DMS53 treated with DMSO at 0.1 percent for 48 hours (cell line): Measurements from ENCODE around the gene PTPRB.

ENCODE experiments used
- DNase-seq: peaks from one replicate; lab custom pipeline; 2025; ENCODE audit not compliant: unreplicated experiment; lab: John Stamatoyannopoulos, UW

The PTPRB gene

GRCh38 chr12:70637303-70638085 is at the start of gene PTPRB:
Gene PTPRB (minus strand): TSS chr12:70637429. CDS start chr12:70637395, 34 bp downstream.
- DNase-seq = no peak

DNA sequence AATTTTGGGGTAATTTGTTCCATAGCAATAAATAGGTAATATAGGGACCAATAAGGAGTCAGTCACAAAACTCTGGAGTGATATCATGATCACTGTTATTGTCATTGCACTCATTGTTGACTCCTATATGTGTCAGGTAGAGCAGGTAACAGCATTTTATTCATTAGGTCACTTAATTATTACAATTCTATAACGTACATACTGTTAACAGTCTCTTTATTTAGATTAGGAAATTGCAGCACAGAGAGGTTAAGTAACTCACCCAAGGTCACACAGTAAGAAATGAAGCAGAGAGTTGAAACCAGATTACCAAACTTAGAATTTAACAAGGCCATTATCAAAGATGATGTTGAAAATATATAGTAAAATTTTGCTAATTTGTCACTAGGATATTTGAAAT is 49.7 kb upstream of the PTPRB start:
- no peak for DNase-seq

DNA sequence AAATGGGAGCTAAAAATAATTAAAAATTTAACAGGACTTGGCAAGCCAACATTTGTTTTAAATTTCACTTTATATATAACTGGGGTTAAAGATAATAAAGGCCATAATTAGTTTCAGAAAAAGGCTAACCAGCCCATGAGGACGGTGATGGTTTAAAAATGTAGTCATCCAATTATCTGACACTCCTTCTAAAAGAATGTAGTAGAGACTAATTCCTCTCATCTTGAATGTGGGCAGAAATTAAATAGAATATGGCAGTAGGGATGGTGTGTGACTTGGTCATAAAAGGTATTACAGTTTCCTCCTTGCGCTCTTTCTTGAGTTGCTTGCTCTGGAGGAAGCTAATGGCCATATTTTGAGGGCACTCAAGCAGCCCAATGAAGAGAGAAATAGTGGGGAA is 49.1 kb upstream of the PTPRB start:
- DNase-seq = no peak

DNA sequence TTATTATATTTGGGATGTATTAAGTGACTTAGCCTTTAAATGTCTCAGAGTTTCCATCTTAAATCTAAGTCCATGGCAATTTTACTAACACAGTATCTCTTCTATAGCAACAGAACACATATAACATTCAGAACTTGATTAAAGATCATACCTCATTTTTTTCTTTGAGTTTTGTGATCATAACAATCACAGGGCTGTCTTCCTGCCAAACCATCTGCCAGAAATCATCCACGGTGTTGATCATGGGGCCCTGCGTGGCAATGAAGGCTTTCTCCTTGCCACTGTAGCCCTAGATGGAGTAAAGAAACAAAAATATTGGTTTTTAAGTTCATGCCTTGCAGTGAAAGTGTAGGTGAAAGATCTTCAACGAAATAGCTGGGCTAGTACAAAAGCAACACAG is 46.7 kb upstream of the PTPRB start:
- DNase-seq = no peak

DNA sequence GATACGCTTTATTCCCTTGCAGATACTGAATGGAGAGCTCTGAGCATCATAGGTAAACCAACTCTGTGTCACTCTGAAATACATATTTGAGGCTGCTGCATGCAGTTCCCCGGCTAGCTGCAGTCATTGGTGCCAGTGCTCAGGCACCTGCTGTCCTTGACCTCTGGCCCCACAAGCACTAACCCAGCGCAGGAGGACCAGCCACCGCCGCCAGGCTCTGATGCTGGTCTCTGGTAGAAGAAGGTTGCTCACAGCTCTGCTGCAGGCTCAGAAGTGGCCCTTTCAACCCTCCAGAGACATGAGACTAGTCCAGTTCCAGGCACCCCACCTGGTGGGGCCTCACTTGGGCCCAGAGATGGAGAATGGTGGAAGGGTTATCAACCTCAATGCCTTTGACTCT is 34.5 kb upstream of the PTPRB start:
- DNase-seq = no peak

DNA sequence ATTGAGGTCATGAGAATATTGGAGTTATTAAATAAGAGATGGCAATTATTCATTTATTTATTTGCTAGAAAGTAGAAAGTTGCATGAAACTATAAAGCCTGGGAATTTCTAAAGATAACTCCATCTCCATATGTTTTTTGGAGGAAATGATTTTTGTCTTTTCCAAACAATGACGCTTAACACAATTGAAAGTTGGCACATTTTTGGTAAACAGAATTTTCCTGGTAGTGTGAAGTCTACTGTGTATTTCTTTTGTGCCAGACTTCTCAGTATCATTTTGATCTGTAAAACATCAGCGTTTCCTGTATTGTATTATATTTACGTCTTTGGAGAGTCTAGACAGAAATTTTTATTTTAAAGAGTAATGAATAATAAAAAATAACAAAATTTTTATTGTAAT is 33.7 kb upstream of the PTPRB start:
- no peak for DNase-seq

- DNase-seq = no peak
Measured at GRCh38 chr12:70667253-70667652, 30.0 kb upstream of the PTPRB start.

DNA sequence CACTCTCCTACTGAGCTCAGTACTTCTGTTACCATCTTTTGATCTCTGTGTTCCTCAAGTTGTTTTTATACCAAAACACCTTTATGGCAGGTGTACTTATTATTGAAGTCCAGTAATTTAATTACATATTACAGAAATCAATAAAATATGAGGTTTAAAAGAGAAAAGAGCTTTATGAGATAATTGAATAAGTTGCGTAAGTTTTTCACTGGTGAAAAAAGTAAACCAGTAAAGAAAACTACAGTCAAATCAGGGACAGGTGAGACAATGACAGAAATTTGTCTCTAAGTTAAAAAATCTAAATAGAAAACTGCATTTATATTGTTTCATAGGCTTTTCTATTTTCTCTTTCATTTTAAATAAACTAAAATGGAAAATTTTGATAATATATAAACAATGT is 29.1 kb upstream of the PTPRB start:
- no peak for DNase-seq

DNA sequence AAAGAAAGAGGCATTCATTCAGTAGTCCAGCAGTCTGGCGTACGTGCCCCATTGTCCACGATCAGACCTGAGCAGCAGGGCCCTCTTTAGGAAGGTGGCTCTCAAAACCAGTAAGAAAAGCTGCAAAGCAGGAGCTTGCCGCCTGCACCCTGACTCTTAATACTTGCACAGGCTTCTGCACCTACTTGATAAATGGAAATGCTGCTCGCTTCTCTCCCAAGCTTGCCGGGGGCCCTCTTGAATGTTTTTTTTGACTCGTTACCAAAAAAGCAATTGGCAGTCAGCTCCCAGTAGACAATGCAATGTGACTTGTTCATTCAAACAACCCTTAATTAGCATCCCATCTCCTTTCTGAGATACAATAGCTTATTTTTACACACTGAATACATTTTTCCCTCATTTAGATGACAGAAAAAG is 27.2 kb upstream of the PTPRB start:
- no peak for DNase-seq

GRCh38 chr12:70663838-70664237 is 26.6 kb upstream of the PTPRB start:
- no peak for DNase-seq

DNA sequence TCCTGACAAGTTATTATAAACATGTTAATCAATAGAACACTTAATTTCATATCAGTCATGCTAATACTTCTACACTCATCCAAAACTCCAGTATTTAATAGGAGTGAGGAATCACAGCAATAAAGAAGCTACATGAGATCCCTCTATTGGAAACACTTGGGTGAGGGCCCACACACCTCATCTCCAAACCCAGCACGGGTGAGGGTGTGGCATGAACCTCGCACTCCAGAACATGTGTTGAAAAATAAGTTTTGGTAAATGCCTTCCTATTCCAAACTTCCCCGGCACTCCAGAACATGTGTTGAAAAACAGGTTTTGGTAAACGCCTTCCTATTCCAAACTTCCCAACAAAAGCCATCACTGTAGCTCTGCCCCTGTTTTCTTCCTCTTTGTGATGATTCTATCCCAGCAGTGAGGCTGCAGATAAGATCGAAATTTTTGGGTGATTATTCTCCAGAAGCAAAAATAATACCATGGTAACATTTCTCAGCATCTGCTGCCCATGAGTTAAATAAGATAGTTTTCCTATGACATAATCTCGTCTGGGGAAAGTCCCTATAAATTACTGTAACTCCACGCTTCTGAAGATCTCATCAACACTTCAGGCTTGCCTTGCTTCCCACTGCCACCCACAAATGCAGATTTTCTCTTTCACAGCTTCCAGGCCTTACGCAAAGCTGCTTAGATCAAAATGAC is 24.4 kb upstream of the PTPRB start:
- no peak for DNase-seq

DNA sequence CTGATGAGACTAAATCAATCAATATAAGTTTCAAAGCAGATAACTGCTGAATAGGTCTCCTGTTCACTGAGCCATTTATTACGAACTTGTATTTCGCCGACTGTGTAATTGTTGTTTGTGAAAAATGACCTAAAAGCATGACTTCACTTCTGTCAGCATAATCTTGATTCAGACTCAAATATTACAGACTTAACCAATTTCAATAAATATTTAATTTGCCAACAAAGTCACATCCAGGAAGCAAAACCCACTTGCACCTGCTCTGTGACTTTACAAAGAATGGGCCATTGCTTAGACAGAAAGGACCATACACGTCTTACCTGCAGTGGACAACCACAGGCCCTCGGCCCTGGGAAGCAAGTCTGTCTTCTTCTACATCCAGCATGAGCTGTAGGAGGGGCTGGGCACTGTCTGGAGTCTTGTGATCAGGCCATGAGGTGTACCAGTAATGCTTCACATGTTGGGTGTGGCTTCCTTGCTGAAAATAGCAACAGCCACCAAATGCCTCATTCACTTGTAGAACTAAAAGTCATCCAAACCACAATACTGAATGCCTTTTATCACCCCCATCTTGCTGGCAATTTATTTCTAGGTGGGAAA is 23.5 kb upstream of the PTPRB start:
- no peak for DNase-seq

- DNase-seq = no peak
Measured at GRCh38 chr12:70660002-70660604, 22.9 kb upstream of the PTPRB start.

GRCh38 chr12:70659077-70659606 is 21.9 kb upstream of the PTPRB start:
- DNase-seq = no peak

DNA sequence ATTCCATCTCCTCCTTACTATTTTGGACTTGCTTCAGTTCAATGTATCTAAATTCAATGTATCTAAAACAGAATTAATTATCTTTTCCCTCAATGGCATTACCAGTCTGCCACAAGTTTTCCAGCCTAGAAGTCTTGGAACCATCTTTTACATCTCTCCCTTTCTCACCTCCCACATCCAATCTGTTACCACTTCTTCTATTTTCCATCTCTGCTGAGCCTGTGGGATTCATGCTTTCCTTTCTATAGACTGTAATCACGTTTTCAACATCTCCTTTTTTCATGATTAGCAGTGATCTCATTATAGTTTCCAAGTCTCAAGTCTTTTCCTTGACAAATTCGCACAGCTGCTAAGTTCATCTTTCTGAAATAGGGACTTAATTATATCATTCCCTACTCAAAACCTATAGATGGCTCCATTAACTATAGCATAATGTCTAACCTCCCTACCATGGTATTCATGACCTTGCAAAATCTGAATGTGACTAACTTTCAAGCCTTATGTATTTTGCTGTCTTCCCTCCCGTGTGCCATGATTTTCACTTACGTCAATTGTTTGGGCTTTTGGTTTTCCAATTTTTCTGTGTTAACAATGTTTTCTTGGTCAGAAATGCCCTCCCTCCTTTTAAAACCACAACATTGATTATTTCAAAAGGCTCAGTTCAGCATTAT is 20.5 kb upstream of the PTPRB start:
- no peak for DNase-seq

- no peak for DNase-seq
Measured at GRCh38 chr12:70652451-70652850, 15.2 kb upstream of the PTPRB start.

DNA sequence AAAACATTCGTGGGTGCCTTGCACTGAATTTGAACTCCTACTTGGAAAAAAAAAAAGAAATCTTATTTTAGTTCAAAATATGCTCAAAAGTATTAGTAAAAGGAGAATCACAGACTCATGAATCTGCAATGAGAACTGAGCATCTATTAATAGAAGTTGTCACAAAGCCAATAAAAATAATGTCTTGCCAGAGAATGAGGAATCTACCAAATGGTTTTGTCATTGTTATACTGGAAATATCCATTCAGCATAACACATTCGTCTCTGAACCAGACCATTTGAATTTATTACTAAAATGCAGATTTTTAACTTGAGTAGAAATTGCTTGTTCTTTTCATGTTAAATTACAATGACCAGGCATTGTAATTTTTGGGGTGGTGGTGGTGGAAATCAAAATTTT is 11.6 kb upstream of the PTPRB start:
- no peak for DNase-seq

GRCh38 chr12:70648191-70648590 is 11.0 kb upstream of the PTPRB start:
- no peak for DNase-seq

DNA sequence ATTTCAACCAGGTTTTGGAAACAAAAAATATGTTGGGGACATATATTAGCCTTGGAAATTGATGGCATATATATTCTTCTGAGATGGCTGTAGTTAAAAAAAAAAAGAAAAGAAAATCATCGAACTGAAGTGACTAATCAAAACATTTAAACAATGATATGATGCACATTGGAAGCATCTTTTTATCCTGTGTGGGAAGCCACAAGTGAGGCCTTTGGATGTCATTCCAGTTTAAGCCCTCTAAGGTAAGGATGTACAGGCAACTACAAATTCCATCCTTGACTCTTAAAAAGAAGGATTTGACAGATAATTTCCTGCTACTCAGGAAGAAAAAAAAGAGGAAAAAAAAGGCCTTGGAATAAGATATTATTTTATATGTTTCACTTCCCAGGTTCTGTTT is 9.6 kb upstream of the PTPRB start:
- no peak for DNase-seq

GRCh38 chr12:70645494-70646317 is 8.5 kb upstream of the PTPRB start:
- peak; percentile 6 for DNase-seq
